ENCODE results near the gene CPSF6. TPM values are rescaled to one million over a fixed set of nuclear protein-coding genes. Genes with fewer than 3 reads are reported as not detected.
A peak's percentile ranks its signal among the peaks of the same experiment; 100 is the strongest.
"Not testable (repeated sequence)": the region's sequence is repeated elsewhere in the genome, so short reads cannot be mapped to it uniquely, and the experiment has no call there.

The CPSF6 gene
- polyA plus RNA-seq, 6 donors from 2014 or later, result 51.3 to 74.9 (median 61.1) TPM

DNA sequence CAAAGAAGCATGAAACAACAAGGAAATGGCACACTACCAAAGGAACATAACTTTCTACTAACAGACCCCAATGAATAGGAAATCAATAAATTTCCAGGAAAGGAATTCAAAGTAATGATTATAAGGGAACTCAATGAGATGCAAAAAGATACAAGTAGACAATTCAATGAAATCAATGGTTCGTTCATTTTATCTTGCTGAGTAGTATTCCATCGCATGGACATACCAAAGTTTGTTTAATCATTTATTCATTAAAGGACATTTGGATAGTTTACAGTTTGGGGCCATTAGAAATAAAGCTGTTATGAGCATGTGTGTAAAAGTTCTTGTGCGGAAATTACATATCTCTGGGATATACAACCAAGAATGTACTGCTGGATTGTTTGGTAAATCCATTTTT is 73.8 kb downstream of the CPSF6 start:
- H3K27ac Mint-ChIP-seq, result no peak overlapping the region
- H3K9me3 Mint-ChIP-seq, result peaks cover 2 to 13% (median 9%) of the 10 kb centered on the region in 7 donors
- H3K27me3 Mint-ChIP-seq, result no peaks in the 10 kb centered on the region
- H3K36me3 Mint-ChIP-seq, result peaks cover 0 to 10% of the 10 kb centered on the region in 2 donors
- no peaks in the 10 kb centered on the region for H3K4me1 Mint-ChIP-seq
- ATAC-seq (ENCODE audit: low read depth in 2 of 2) (no peak), DNase-seq (no peak)
- no peak overlapping the region for H3K4me3 Mint-ChIP-seq

GRCh38 chr12:69316784-69317183 is 77.4 kb downstream of the CPSF6 start:
- peaks cover 4 to 14% (median 10%) of the 10 kb centered on the region in 3 donors for H3K27me3 Mint-ChIP-seq
- DNase-seq; H3K27ac Mint-ChIP-seq; ATAC-seq (ENCODE audit: low read depth in 2 of 2); H3K4me3 Mint-ChIP-seq: not testable (repeated sequence)
- peaks cover 6 to 18% (median 12%) of the 10 kb centered on the region in 7 donors for H3K9me3 Mint-ChIP-seq
- H3K36me3 Mint-ChIP-seq, result peaks cover 0 to 10% of the 10 kb centered on the region in 2 donors
- peaks cover 0 to 11% (median 9%) of the 10 kb centered on the region in 3 donors for H3K4me1 Mint-ChIP-seq

DNA sequence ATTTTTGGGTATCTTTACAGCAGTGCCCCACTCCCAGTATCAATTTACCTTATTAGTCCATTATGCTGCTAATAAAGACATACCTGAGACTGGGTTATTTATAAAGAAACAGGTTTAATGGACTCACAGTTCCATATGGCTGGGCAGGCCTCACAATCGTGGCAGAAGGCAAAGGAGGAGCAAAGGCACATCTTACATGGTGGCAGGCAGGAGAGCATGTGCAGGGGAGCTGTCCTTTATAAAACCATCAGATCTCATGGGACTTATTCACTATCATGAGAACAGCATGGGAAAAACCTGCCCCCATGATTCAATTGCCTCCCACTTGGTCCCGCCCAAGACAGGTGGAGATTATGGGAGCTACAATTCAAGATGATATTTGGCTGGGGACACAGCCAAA is 77.9 kb downstream of the CPSF6 start:
- peaks cover 0 to 13% (median 12%) of the 10 kb centered on the region in 3 donors for H3K4me1 Mint-ChIP-seq
- not testable (repeated sequence) for ATAC-seq (ENCODE audit: low read depth in 2 of 2); DNase-seq; H3K4me3 Mint-ChIP-seq; H3K27ac Mint-ChIP-seq
- H3K36me3 Mint-ChIP-seq, result peaks cover 0 to 10% of the 10 kb centered on the region in 2 donors
- H3K27me3 Mint-ChIP-seq, result peaks cover 4 to 14% (median 10%) of the 10 kb centered on the region in 3 donors
- peaks cover 6 to 18% (median 12%) of the 10 kb centered on the region in 7 donors for H3K9me3 Mint-ChIP-seq

DNA sequence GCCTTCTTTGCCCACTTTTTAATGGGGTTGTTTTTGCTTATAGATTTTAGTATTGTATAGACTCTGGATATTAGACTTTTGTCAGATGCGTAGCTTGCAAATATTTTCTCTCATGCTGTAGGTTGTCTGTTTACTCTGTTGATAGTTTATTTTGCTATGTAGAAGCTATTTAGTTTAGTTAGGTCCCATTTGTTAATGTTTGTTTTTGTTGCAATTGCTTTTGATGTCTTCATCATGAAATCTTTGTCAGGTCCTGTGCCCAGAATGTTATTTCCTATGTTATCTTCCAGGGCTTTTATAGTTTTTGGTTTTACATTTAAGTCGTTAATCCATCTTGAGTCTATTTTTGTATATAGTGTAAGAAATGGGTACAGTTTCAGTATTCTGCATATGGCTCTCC is 78.9 kb downstream of the CPSF6 start:
- Mint-ChIP-seq H3K27me3 (peaks cover 4 to 17% (median 14%) of the 10 kb centered on the region in 3 donors), H3K9me3 (peaks cover 6 to 12% (median 10%) of the 10 kb centered on the region in 7 donors), H3K27ac (no peak overlapping the region), H3K4me3 (no peak overlapping the region), H3K4me1 (peaks cover 0 to 15% (median 13%) of the 10 kb centered on the region in 3 donors), H3K36me3 (peaks cover 0 to 10% of the 10 kb centered on the region in 2 donors)
- ATAC-seq (ENCODE audit: low read depth in 2 of 2) (no peak), DNase-seq (no peak)

GRCh38 chr12:69321351-69321750 is 82.0 kb downstream of the CPSF6 start:
- Mint-ChIP-seq H3K36me3 (peaks cover 0 to 9% of the 10 kb centered on the region in 2 donors), H3K27me3 (peaks cover 4 to 22% (median 19%) of the 10 kb centered on the region in 3 donors), H3K27ac (peak overlapping the region in 3 of 6 donors; percentile 23 to 53 (median 27)), H3K4me1 (peaks cover 0 to 19% (median 13%) of the 10 kb centered on the region in 3 donors), H3K9me3 (peaks cover 2 to 12% (median 6%) of the 10 kb centered on the region in 7 donors), H3K4me3 (no peak overlapping the region)
- ATAC-seq (ENCODE audit: low read depth in 2 of 2) (peak in 1 of 2 donors; percentile 33), DNase-seq (no peak)

Other genes starting within 250 kb of the CPSF6 start
- 10 to 100 TPM in 5 of 6 donors, 1 to 10 TPM in 1; 2.1 to 84.0 (median 41.4) TPM for gene LYZ, start 108.8 kb downstream of the CPSF6 start, polyA plus RNA-seq (ENCODE audit: low read depth in 6 of 6)
- 10 to 100 TPM; 24.3 to 51.8 (median 45.7) TPM for gene YEATS4, start 120.2 kb downstream of the CPSF6 start, polyA plus RNA-seq (ENCODE audit: low read depth in 6 of 6)
- 10 to 100 TPM; 18.0 to 31.4 (median 28.3) TPM for gene FRS2, start 230.8 kb downstream of the CPSF6 start, polyA plus RNA-seq (ENCODE audit: low read depth in 6 of 6)